SJCRH30 (cell line): ENCODE measurements around the gene GNG3. TPM values are rescaled to one million over a fixed set of nuclear protein-coding genes. Genes with fewer than 3 reads are reported as not detected.
A peak's percentile ranks its signal among the peaks of the same experiment; 100 is the strongest.
"Not testable (repeated sequence)": the region's sequence is repeated elsewhere in the genome, so short reads cannot be mapped to it uniquely, and the experiment has no call there.

Source experiments
- DNase-seq, 2 experiments: peaks; one replicate each; pipeline ENCODE4 v3.0.0-alpha.2; 2015 to 2020
- H3K27ac ChIP-seq: fragments of 250-450 bp; sonication (Bioruptor Pico); 2 replicates; pipeline ENCODE4 v1.5.1; 2020; ENCODE audit warnings: mild to moderate bottlenecking, moderate library complexity
- H3K27me3 ChIP-seq: fragments of 250-450 bp; sonication (Bioruptor Pico); 2 replicates; pipeline ENCODE4 v1.5.1; 2020; ENCODE audit warnings: mild to moderate bottlenecking, moderate library complexity
- H3K36me3 ChIP-seq: fragments of 250-450 bp; sonication (Bioruptor Pico); 2 replicates; pipeline ENCODE4 v1.5.1; 2020; ENCODE audit warnings: mild to moderate bottlenecking, moderate library complexity
- H3K4me1 ChIP-seq: fragments of 250-450 bp; sonication (Bioruptor Pico); 2 replicates; pipeline ENCODE4 v1.5.1; 2020; ENCODE audit warnings: mild to moderate bottlenecking, moderate library complexity
- H3K4me3 ChIP-seq: fragments of 250-450 bp; sonication (Bioruptor Pico); 2 replicates; pipeline ENCODE4 v1.5.1; 2020; ENCODE audit warnings: mild to moderate bottlenecking, moderate library complexity
- H3K9me3 ChIP-seq: fragments of 250-450 bp; sonication (Bioruptor Pico); replicated peaks from 2 replicates; pipeline ENCODE4 v1.5.1; 2020; ENCODE audit warnings: mild to moderate bottlenecking, moderate library complexity
- total RNA-seq: library from RNA; depleted of rRNA; stranded (reverse); fragments of >200 nt; shearing (Covaris generic); gene quantifications from 2 replicates; pipeline ENCODE4 v1.2.3, GENCODE V29; 2014; rRNA removed

Gene GNG3
- total RNA-seq = not detected in 2 replicates

DNA sequence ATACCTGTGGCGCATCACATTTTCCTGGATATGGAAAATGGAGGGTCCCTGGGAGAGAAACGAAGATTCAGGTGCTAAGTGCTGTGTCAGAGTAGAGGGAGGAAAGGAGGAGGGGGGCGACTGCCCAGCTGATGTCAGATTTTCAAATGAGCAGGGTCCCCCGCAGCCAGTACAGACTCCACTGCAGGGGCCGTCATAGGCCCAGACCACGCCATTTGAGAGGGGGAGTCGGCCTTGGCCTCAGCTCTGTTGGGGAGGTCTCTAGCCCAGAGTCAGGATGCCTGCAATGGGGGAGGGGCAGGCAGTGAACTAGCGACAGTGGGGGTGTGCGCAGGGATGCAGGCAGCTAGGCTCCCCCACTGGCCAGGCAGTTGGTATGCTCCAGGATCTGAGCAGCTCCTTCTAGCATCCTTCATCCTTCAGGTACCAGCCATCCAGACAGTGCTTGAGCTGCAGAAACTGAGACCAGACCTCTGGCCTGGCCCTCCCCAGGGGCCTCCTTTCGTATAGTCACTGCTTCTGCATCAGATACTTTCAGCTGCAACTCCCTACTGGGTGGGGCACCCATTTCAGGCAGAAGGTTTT, at the start of gene GNG3, which contains the start of gene BSCL2:
GNG3 (plus strand) TSS at position 400 of the 585 bp plus-strand sequence. CDS start 620 bp downstream, outside the sequence.
BSCL2 (minus strand) TSS at position 148 of the 585 bp plus-strand sequence. CDS start 229 bp downstream, outside the sequence.
- Histone ChIP-seq H3K4me3 (peak within 1 kb of the TSS; percentile 64), H3K27ac (peak within 1 kb of the TSS; percentile 78), H3K36me3 (peaks cover 25% of the 10 kb centered on the region), H3K4me1 (peaks cover 11% of the 10 kb centered on the region), H3K27me3 (no peaks in the 10 kb centered on the region), H3K9me3 (no peaks in the 10 kb centered on the region)
- DNase-seq = peak; percentile 54 to 57

DNA sequence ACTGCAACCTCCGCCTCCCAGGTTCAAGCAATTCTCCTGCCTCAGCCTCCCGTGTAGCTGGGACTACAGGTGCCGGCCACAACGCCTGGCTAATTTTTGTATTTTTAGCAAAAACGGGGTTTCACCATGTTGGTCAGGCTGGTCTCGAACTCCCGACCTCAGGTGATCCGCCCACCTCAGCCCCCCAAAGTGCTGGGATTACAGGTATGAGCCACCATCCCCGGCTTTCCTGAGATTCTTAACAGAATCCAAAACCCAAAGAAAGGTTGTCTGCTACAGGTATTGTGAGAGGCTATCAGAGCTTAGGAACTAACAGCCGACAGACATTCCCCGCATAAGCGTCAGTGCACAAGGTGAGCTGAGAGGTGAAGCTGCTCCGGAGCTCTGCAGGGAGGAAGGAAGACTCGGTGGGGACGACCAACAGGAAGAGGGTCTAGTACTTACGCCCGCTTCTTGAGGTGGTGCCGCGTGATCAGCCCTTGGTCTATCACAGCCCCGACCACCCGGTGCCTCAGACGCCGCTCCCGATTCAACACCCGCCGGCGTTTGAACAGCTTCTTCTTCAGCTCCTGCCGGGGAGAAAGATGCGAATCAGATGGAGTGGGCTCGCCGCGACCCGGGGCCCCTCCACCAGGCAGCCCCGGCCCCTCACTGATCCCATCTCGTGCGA, 42.9 kb upstream of the GNG3 start:
- peaks cover 4% of the 10 kb centered on the region; the same call in 1 of the 2 replicates for H3K4me1 ChIP-seq

GRCh38 chr11:62665075-62665598, 42.3 kb upstream of the GNG3 start, which contains the start of the genes C11orf98 and CSKMT:
Gene C11orf98 (minus strand): TSS chr11:62665210. CDS start chr11:62665169, 41 bp downstream.
Gene CSKMT (plus strand): TSS chr11:62665312. CDS start chr11:62665880, 568 bp downstream.
- Histone ChIP-seq H3K27me3 (no peaks in the 10 kb centered on the region), H3K9me3 (no peaks in the 10 kb centered on the region), H3K27ac (peak within 1 kb of the TSS; percentile 63), H3K4me1 (peaks cover 4% of the 10 kb centered on the region; the same call in 1 of the 2 replicates), H3K4me3 (peak within 1 kb of the TSS; percentile 79), H3K36me3 (peaks cover 31% of the 10 kb centered on the region)
- DNase-seq = peak; percentile 94

More for the DNA sequence above, 42.9 kb upstream of the GNG3 start:
- Histone ChIP-seq H3K27me3 (no peaks in the 10 kb centered on the region), H3K9me3 (no peaks in the 10 kb centered on the region), H3K36me3 (peaks cover 31% of the 10 kb centered on the region), H3K4me3 (peak overlapping the region; percentile 79), H3K27ac (peak overlapping the region; percentile 63)
- DNase-seq = peak; percentile 64 to 72

DNA sequence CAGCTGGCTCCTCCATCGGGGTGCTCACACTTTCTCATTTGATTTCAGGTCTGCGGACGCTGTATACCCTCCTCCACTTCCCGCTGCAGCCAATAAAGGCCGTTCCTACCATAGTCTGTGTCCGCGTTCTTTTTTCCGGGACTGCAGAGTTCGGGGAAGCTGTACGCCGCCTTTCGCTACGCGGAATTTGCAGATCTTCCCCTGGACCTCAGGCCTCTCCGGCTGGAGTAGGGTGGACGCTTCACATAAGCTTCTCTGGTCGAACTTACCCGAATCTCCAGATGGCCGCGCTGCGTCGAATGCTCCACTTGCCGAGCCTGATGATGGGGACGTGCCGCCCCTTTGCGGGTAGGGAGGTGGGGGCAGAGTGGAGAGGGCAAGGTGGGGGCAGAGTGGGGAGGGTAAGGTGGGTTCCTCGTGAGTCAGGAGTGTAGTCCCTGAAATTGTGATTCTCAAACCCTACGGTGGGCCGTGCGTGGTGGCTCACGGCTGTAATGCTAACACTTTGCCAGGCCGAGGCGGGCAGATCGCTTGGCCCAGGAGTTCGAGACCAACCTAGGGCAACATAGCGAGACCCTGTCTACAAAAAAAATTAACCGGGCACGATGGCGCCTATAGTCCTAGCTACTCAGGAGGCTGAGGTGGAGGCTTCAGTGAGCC, 41.7 kb upstream of the GNG3 start:
- H3K36me3 ChIP-seq = peaks cover 31% of the 10 kb centered on the region
- H3K27ac ChIP-seq = peak overlapping the region; percentile 63
- H3K4me3 ChIP-seq = peak overlapping the region; percentile 79
- H3K4me1 ChIP-seq = peaks cover 4% of the 10 kb centered on the region; the same call in 1 of the 2 replicates
- peak in 1 of 2 experiments; percentile 30 for DNase-seq
- H3K9me3 ChIP-seq = no peaks in the 10 kb centered on the region
- no peaks in the 10 kb centered on the region for H3K27me3 ChIP-seq

GRCh38 chr11:62666259-62666926, 41.1 kb upstream of the GNG3 start:
- Histone ChIP-seq H3K4me3 (peak overlapping the region; percentile 79), H3K27me3 (no peaks in the 10 kb centered on the region), H3K27ac (no peak overlapping the region; the same call in 1 of the 2 replicates), H3K36me3 (peaks cover 27% of the 10 kb centered on the region), H3K9me3 (no peaks in the 10 kb centered on the region), H3K4me1 (peaks cover 4% of the 10 kb centered on the region; the same call in 1 of the 2 replicates)
- DNase-seq = no peak

DNA sequence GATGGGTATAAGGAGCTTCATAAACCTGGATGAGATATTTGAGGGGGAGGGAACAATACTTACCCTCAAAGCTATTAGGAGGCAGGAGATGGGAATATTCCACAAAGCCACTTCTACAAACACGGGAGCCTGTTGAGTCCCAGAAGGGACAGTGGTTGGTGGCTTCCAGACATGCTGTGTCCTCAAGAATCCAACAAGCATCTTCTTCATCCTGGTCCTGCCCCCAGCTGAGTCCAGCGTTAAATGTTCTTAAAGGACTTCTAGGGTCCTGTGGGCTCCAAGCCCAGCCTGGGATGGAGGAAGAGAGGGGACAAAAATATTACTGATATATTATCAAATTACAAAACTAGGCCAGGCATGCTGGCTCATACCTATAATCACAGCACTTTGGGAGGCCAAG, 40.0 kb upstream of the GNG3 start:
- Histone ChIP-seq H3K27me3 (no peaks in the 10 kb centered on the region), H3K4me1 (peaks cover 4% of the 10 kb centered on the region; the same call in 1 of the 2 replicates), H3K27ac (no peak overlapping the region), H3K9me3 (no peaks in the 10 kb centered on the region), H3K4me3 (no peak overlapping the region), H3K36me3 (peaks cover 21% of the 10 kb centered on the region)
- DNase-seq = no peak

- no peaks in the 10 kb centered on the region for H3K9me3 ChIP-seq
- H3K27ac ChIP-seq = no peak overlapping the region
- peaks cover 4% of the 10 kb centered on the region; the same call in 1 of the 2 replicates for H3K4me1 ChIP-seq
- H3K36me3 ChIP-seq = peaks cover 20% of the 10 kb centered on the region
- no peaks in the 10 kb centered on the region for H3K27me3 ChIP-seq
- no peak for DNase-seq
- no peak overlapping the region for H3K4me3 ChIP-seq
Measured at GRCh38 chr11:62669420-62670161, 37.9 kb upstream of the GNG3 start.

DNA sequence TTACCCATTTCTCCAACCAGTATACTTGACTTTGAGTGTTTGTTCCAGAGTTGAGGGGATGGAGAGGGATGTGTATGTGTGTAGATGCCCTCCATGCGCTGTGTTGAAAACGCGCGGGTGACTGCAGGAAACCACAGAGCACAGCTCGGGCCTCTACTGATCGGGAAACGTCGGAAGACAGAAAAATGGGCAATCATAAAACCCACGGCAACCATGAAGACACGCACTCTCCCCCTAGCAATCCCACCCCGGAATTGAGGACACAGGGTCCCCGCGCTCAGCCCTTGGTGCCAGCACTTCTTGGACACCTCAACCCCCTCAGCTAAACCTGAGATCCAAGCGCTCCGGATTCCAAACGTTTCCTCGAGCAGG, 36.3 kb upstream of the GNG3 start:
- Histone ChIP-seq H3K4me3 (peak overlapping the region; percentile 75), H3K27ac (peak overlapping the region; percentile 69), H3K36me3 (peaks cover 23% of the 10 kb centered on the region), H3K9me3 (no peaks in the 10 kb centered on the region), H3K4me1 (peaks cover 4% of the 10 kb centered on the region; the same call in 1 of the 2 replicates), H3K27me3 (no peaks in the 10 kb centered on the region)
- no peak for DNase-seq

DNA sequence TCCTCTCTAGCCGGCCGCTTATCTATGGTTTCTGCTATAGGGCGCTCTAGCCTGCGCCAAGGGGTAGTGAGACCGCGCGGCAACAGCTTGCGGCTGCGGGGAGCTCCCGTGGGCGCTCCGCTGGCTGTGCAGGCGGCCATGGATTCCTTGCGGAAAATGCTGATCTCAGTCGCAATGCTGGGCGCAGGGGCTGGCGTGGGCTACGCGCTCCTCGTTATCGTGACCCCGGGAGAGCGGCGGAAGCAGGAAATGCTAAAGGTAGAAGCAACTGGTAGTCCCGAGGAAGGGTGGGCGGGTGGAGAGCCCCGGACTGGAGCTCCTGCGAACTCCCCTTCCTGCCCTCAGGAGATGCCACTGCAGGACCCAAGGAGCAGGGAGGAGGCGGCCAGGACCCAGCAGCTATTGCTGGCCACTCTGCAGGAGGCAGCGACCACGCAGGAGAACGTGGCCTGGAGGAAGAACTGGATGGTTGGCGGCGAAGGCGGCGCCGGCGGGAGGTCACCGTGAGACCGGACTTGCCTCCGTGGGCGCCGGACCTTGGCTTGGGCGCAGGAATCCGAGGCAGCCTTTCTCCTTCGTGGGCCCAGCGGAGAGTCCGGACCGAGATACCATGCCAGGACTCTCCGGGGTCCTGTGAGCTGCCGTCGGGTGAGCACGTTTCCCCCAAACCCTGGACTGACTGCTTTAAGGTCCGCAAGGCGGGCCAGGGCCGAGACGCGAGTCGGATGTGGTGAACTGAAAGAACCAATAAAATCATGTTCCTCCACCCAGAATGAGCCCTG, 35.7 kb upstream of the GNG3 start, which contains the start of the genes LBHD1 and UQCC3:
LBHD1 (minus strand) TSS at position 660 of the 782 bp plus-strand sequence. CDS start 2,236 bp downstream, outside the sequence.
UQCC3 (plus strand) TSS at position 66 of the 782 bp plus-strand sequence; CDS start at position 139, 73 bp downstream.
- peaks cover 20% of the 10 kb centered on the region for H3K36me3 ChIP-seq
- peak within 1 kb of the TSS; percentile 69 for H3K27ac ChIP-seq
- no peaks in the 10 kb centered on the region for H3K9me3 ChIP-seq
- H3K27me3 ChIP-seq = no peaks in the 10 kb centered on the region
- peaks cover 2% of the 10 kb centered on the region; the same call in 1 of the 2 replicates for H3K4me1 ChIP-seq
- DNase-seq = peak; percentile 88 to 91
- peak within 1 kb of the TSS; percentile 75 for H3K4me3 ChIP-seq

GRCh38 chr11:62673196-62673525, 34.3 kb upstream of the GNG3 start:
- DNase-seq = no peak
- H3K4me1 ChIP-seq = peaks cover 4% of the 10 kb centered on the region; the same call in 1 of the 2 replicates
- no peak overlapping the region for H3K4me3 ChIP-seq
- H3K27ac ChIP-seq = no peak overlapping the region
- no peaks in the 10 kb centered on the region for H3K9me3 ChIP-seq
- no peaks in the 10 kb centered on the region for H3K27me3 ChIP-seq
- peaks cover 22% of the 10 kb centered on the region for H3K36me3 ChIP-seq

- H3K9me3 ChIP-seq, H3K27me3 ChIP-seq, H3K27ac ChIP-seq, H3K4me3 ChIP-seq, DNase-seq, H3K4me1 ChIP-seq: not testable (repeated sequence)
- H3K36me3 ChIP-seq = peaks cover 22% of the 10 kb centered on the region
Measured at GRCh38 chr11:62675415-62675814, 32.1 kb upstream of the GNG3 start.

DNA sequence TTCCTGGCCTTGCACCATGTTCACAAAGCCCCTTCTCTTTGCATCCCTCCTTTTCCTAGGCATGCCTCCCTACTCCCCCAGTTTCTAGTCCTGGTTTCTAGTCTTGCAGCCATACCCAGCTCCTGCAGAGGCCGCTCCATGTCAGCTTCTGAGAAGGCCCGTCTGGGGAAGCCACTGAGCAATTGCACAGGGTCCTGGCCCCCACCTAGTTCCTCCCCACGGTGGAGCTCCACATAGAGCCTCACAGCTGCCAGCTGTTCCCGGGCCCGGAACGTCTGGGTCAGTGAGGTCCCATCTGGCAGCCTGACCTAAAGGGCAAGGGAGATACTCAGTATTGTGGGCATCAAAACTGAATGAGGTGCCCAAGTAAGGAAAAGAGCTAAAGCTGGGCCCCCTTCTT, 30.8 kb upstream of the GNG3 start:
- no peaks in the 10 kb centered on the region for H3K9me3 ChIP-seq
- H3K4me1 ChIP-seq = peaks cover 6% of the 10 kb centered on the region
- no peak overlapping the region for H3K27ac ChIP-seq
- no peak for DNase-seq
- H3K4me3 ChIP-seq = no peak overlapping the region
- no peaks in the 10 kb centered on the region for H3K27me3 ChIP-seq
- peaks cover 22% of the 10 kb centered on the region for H3K36me3 ChIP-seq

DNA sequence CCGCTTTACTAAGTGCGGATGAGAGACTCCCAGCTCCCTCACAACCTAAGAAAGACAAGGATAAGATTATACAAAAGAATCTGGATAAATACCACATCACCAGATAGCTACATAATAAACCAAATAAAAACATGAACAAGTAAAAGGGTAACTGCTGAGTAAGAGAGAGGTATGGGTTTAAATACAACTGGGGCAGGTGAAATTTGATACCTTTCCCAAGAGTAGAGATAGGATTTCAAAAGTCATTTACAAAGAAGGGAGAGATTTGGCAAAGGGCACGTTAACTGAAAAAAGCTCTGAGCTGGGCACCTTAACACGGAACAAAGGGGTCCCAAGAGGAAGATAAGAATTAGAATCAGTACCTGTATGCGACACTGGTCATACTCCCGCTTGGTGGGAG, 30.3 kb upstream of the GNG3 start:
- no peaks in the 10 kb centered on the region for H3K9me3 ChIP-seq
- H3K36me3 ChIP-seq = peaks cover 22% of the 10 kb centered on the region
- no peak overlapping the region for H3K4me3 ChIP-seq
- peaks cover 6% of the 10 kb centered on the region for H3K4me1 ChIP-seq
- H3K27ac ChIP-seq = no peak overlapping the region
- H3K27me3 ChIP-seq = no peaks in the 10 kb centered on the region
- DNase-seq = no peak
